NCI-H748 treated with DMSO at 0.1 percent for 48 hours (cell line): ENCODE measurements around the gene DYDC2.
A peak's percentile ranks its signal among the peaks of the same experiment; 100 is the strongest.
"Not testable (repeated sequence)": the region's sequence is repeated elsewhere in the genome, so short reads cannot be mapped to it uniquely, and the experiment has no call there.

Experiments used
- DNase-seq: peaks from one replicate; lab custom pipeline; 2025; lab: John Stamatoyannopoulos, UW

The DYDC2 gene

GRCh38 chr10:80356563-80356988 is at the start of gene DYDC2, which contains the start of gene DYDC1:
Gene DYDC2, plus strand, starts transcription at chr10:80356781. Its CDS starts 5,663 bp downstream, at chr10:80362444.
Gene DYDC1, minus strand, starts transcription at chr10:80356755. Its CDS starts 4,154 bp downstream, at chr10:80352601.
- peak; percentile 45 for DNase-seq

- DNase-seq, result no peak
These were observed 43.1 kb upstream of the DYDC2 start for GRCh38 chr10:80313523-80313922.

GRCh38 chr10:80315391-80315790 is 41.2 kb upstream of the DYDC2 start:
- DNase-seq, result no peak

- DNase-seq, result no peak
These were observed 37.8 kb upstream of the DYDC2 start for GRCh38 chr10:80318742-80319141.

- no peak for DNase-seq
These were observed 37.3 kb upstream of the DYDC2 start for GRCh38 chr10:80319318-80319717.

GRCh38 chr10:80319725-80320290 is 36.8 kb upstream of the DYDC2 start:
- no peak for DNase-seq

GRCh38 chr10:80320377-80320776 is 36.2 kb upstream of the DYDC2 start:
- no peak for DNase-seq

- no peak for DNase-seq
These were observed 35.4 kb upstream of the DYDC2 start for GRCh38 chr10:80321183-80321582.

- no peak for DNase-seq
These were observed 34.4 kb upstream of the DYDC2 start for GRCh38 chr10:80322158-80322557.

- DNase-seq, result no peak
These were observed 33.9 kb upstream of the DYDC2 start for GRCh38 chr10:80322711-80323110.

- DNase-seq, result no peak
These were observed 33.3 kb upstream of the DYDC2 start for GRCh38 chr10:80323311-80323710.

GRCh38 chr10:80324086-80324485 is 32.5 kb upstream of the DYDC2 start:
- DNase-seq, result no peak

GRCh38 chr10:80324891-80325364 is 31.7 kb upstream of the DYDC2 start:
- no peak for DNase-seq

GRCh38 chr10:80333983-80334382 is 22.6 kb upstream of the DYDC2 start:
- no peak for DNase-seq

GRCh38 chr10:80344276-80344675 is 12.3 kb upstream of the DYDC2 start:
- no peak for DNase-seq

- DNase-seq, result no peak
These were observed 11.7 kb upstream of the DYDC2 start for GRCh38 chr10:80344912-80345311.

GRCh38 chr10:80350251-80350650 is 6.3 kb upstream of the DYDC2 start:
- DNase-seq, result no peak

- DNase-seq, result no peak
These were observed 5.4 kb upstream of the DYDC2 start for GRCh38 chr10:80351220-80351619.

- DNase-seq, result peak; percentile 27
These were observed 639 bp downstream of the DYDC2 start for GRCh38 chr10:80356989-80357850.

- no peak for DNase-seq
These were observed 1.2 kb downstream of the DYDC2 start for GRCh38 chr10:80357851-80358125.

GRCh38 chr10:80358925-80359324 is 2.3 kb downstream of the DYDC2 start:
- DNase-seq, result not testable (repeated sequence)

GRCh38 chr10:80359644-80360043 is 3.1 kb downstream of the DYDC2 start:
- no peak for DNase-seq

GRCh38 chr10:80365510-80365909 is 8.9 kb downstream of the DYDC2 start:
- DNase-seq, result no peak

GRCh38 chr10:80371467-80371866 is 14.9 kb downstream of the DYDC2 start:
- DNase-seq, result no peak
